HG03521 (cell line): ENCODE results near the gene TEAD1.

ENCODE experiments used
- ATAC-seq: cut with Tn5 transposase; IDR thresholded peaks from one replicate; pipeline ENCODE4 v1.9.1; 2021; ENCODE audit warnings: mild to moderate bottlenecking, moderate library complexity; ENCODE audit not compliant: unreplicated experiment

Gene TEAD1

GRCh38 chr11:12786450-12786849 lies 112.2 kb downstream of the TEAD1 start:
- no peak for ATAC-seq

GRCh38 chr11:12786891-12787290 lies 112.7 kb downstream of the TEAD1 start:
- ATAC-seq: no peak

GRCh38 chr11:12787847-12788246 lies 113.6 kb downstream of the TEAD1 start:
- no peak for ATAC-seq

- no peak for ATAC-seq
These were observed 114.8 kb downstream of the TEAD1 start for GRCh38 chr11:12789054-12789453.

- no peak for ATAC-seq
These were observed 115.5 kb downstream of the TEAD1 start for GRCh38 chr11:12789596-12790215.

GRCh38 chr11:12790861-12791616 lies 116.8 kb downstream of the TEAD1 start:
- ATAC-seq: no peak

- ATAC-seq: no peak
These were observed 117.8 kb downstream of the TEAD1 start for GRCh38 chr11:12792018-12792417.

- ATAC-seq: no peak
These were observed 118.4 kb downstream of the TEAD1 start for GRCh38 chr11:12792590-12792989.

- ATAC-seq: no peak
These were observed 118.8 kb downstream of the TEAD1 start for GRCh38 chr11:12793065-12793464.

GRCh38 chr11:12793506-12793905 lies 119.3 kb downstream of the TEAD1 start:
- no peak for ATAC-seq

GRCh38 chr11:12794576-12795230 lies 120.5 kb downstream of the TEAD1 start:
- no peak for ATAC-seq

GRCh38 chr11:12797996-12798395 lies 123.8 kb downstream of the TEAD1 start:
- no peak for ATAC-seq

- no peak for ATAC-seq
These were observed 124.4 kb downstream of the TEAD1 start for GRCh38 chr11:12798609-12799011.

GRCh38 chr11:12799334-12799835 lies 125.2 kb downstream of the TEAD1 start:
- ATAC-seq: no peak

- no peak for ATAC-seq
These were observed 125.9 kb downstream of the TEAD1 start for GRCh38 chr11:12800032-12800671.

GRCh38 chr11:12800871-12801270 lies 126.7 kb downstream of the TEAD1 start:
- no peak for ATAC-seq

- ATAC-seq: no peak
These were observed 127.8 kb downstream of the TEAD1 start for GRCh38 chr11:12801976-12802375.

- no peak for ATAC-seq
These were observed 128.3 kb downstream of the TEAD1 start for GRCh38 chr11:12802418-12803085.

- no peak for ATAC-seq
These were observed 129.0 kb downstream of the TEAD1 start for GRCh38 chr11:12803086-12803826.

GRCh38 chr11:12806113-12806512 lies 131.9 kb downstream of the TEAD1 start:
- ATAC-seq: no peak
